ENCODE data around the gene ADIPOR2. TPM values are rescaled to one million over a fixed set of nuclear protein-coding genes. Genes with fewer than 3 reads are reported as not detected.

The ADIPOR2 gene
- total RNA-seq, 1 donor from 2014 or later = 29.6 TPM

- H3K36me3 Mint-ChIP-seq = no peaks in the 10 kb centered on the region
Observed at GRCh38 chr12:1836854-1837421, 146.1 kb downstream of the ADIPOR2 start.

DNA sequence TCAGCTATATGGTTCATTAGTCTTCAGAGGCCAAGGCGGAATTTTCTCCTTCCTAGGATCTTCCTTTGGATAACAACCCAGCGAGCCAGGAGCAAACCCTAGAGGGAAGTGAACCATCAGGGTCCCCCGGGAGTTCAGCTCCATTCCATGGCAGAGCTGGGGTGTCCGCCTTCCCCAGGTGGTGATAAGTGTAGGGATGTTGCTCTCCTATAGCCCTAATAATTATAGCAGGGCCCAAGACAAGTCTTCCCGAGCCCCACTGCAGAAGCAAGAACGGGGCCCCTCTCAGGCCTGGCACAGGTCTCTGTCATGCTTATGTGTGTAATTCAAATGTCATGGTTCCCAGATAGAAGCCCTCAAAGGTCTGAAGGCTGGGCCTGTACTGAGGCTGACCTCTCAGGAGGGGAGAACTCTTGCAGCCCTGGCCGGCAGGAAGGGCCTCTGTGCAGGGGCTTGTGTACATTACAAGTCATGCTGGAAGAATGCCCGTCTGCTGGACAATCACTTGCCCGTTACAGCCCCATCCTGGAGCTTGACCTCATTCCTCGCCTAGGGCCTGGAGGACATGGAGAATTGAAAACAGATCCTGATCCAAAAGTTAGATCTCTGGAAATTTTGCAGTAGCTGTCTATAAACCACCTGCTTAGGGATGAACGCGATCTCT, 146.8 kb downstream of the ADIPOR2 start:
- Histone ChIP-seq H3K9ac (no peak overlapping the region), H3K27ac (no peak overlapping the region), H3F3A (ENCODE audit: low read depth) (no peaks in the 10 kb centered on the region), H3K9me3 (ENCODE audit: low read depth) (no peaks in the 10 kb centered on the region), H3K4me2 (no peak overlapping the region), H3K36me3 (no peaks in the 10 kb centered on the region), H3K27me3 (peaks cover under 1% of the 10 kb centered on the region), H3K79me2 (ENCODE audit: low read depth) (no peaks in the 10 kb centered on the region), H2AFZ (replicated peaks) (no peak overlapping the region), H3K4me3 (no peak overlapping the region), H4K20me1 (ENCODE audit: low read depth) (peaks cover 3% of the 10 kb centered on the region), H3K4me1 (peaks cover 6% of the 10 kb centered on the region)
- DNase-seq (ENCODE audit: low spot score) = no peak
- H3K36me3 Mint-ChIP-seq = no peaks in the 10 kb centered on the region
- peak overlapping the region; percentile 87 for H3K27ac Mint-ChIP-seq
- H3K9me3 Mint-ChIP-seq = no peaks in the 10 kb centered on the region
- H3K4me3 Mint-ChIP-seq = peak overlapping the region; percentile 74
- H3K4me1 Mint-ChIP-seq = peaks cover 71% of the 10 kb centered on the region
- TF ChIP-seq CTCF (IDR thresholded peaks at IDR 0.05) = no peak
- no peak for TF ChIP-seq EZH2 (IDR thresholded peaks at IDR 0.05)
- TF ChIP-seq EZH2phosphoT487 (IDR thresholded peaks at IDR 0.05) = no peak
- H3K27me3 Mint-ChIP-seq (ENCODE audit: insufficient read depth, low read depth) = peaks cover 13% of the 10 kb centered on the region

More at GRCh38 chr12:1836854-1837421, 146.1 kb downstream of the ADIPOR2 start:
- peak overlapping the region; percentile 87 for H3K27ac Mint-ChIP-seq
- peaks cover 6% of the 10 kb centered on the region for H3K4me1 ChIP-seq
- H3K9me3 ChIP-seq (ENCODE audit: low read depth) = no peaks in the 10 kb centered on the region
- H3F3A ChIP-seq (ENCODE audit: low read depth) = no peaks in the 10 kb centered on the region
- H3K9me3 Mint-ChIP-seq = no peaks in the 10 kb centered on the region
- H3K4me3 Mint-ChIP-seq = no peak overlapping the region
- H3K27me3 Mint-ChIP-seq (ENCODE audit: insufficient read depth, low read depth) = peaks cover 12% of the 10 kb centered on the region
- no peak for TF ChIP-seq CTCF (IDR thresholded peaks at IDR 0.05)
- no peak for TF ChIP-seq EZH2phosphoT487 (IDR thresholded peaks at IDR 0.05)
- TF ChIP-seq EZH2 (IDR thresholded peaks at IDR 0.05) = no peak
- H3K4me3 ChIP-seq = no peak overlapping the region
- no peak overlapping the region for H3K27ac ChIP-seq
- DNase-seq (ENCODE audit: low spot score) = peak; percentile 61
- no peaks in the 10 kb centered on the region for H3K79me2 ChIP-seq (ENCODE audit: low read depth)
- no peaks in the 10 kb centered on the region for H3K36me3 ChIP-seq
- H2AFZ ChIP-seq (replicated peaks) = no peak overlapping the region
- H3K27me3 ChIP-seq = peaks cover 8% of the 10 kb centered on the region
- no peak overlapping the region for H3K4me2 ChIP-seq
- H3K4me1 Mint-ChIP-seq = peaks cover 67% of the 10 kb centered on the region
- peaks cover 7% of the 10 kb centered on the region for H4K20me1 ChIP-seq (ENCODE audit: low read depth)
- H3K9ac ChIP-seq = no peak overlapping the region

Small RNA genes lying within 50 kb of the gene (microRNA-seq; reads per million reads assigned to microRNA genes)
- gene MIR3649 = not detected

Small RNA genes lying within 50 kb of the gene (small RNA-seq; reads per million reads assigned to genes)
- gene MIR3649 = not detected

Other genes with a start within 250 kb of the ADIPOR2 start
- 27.3 and 64.6 TPM in 2 replicates for gene FBXL14, start 96.5 kb upstream of the ADIPOR2 start, total RNA-seq (ENCODE audit: low replicate concordance)
- 43.7 and 73.8 TPM in 2 replicates for gene WNT5B, start 61.8 kb upstream of the ADIPOR2 start, total RNA-seq (ENCODE audit: low replicate concordance)
- 0.09 TPM in 1 of 2 replicates, not detected in the other for gene LRTM2, start 129.5 kb downstream of the ADIPOR2 start, total RNA-seq (ENCODE audit: low replicate concordance)
- gene CACNA2D4, start 227.6 kb downstream of the ADIPOR2 start, total RNA-seq (ENCODE audit: low replicate concordance) = 3.0 and 8.5 TPM in 2 replicates

All from neural progenitor cell (in vitro differentiated cells).